ENCODE measurements around the gene GUCY2D.

Gene GUCY2D

DNA sequence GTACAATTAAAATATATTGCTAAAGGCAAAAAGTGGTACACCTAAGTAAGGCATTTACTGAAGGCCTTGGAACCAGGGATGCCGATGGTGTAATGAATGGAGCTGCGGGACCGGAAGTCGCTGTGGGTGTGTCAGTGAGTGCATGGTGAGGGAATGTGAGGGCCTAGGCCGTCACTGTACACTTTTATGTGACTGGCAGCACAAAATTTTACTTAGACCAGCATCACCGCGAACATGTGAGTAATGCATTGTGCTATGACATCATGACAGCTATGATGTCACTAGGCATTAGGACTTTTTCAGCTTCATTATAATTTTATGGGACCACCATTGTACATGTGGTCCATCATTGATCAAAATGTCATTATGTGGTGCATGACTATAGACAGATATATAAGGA is 51.2 kb downstream of the GUCY2D start:
- DNase-seq (ENCODE audit: low read depth) = no peak

GRCh38 chr17:8055851-8056231 is 53.4 kb downstream of the GUCY2D start:
- no peak overlapping the region for H3K4me3 ChIP-seq (replicated peaks; ENCODE audit: low read depth, low read length)

More for the DNA sequence above, 51.2 kb downstream of the GUCY2D start:
- H3K4me3 ChIP-seq (replicated peaks; ENCODE audit: low read depth, low read length) = no peak overlapping the region
- TF ChIP-seq, protein P1, sequence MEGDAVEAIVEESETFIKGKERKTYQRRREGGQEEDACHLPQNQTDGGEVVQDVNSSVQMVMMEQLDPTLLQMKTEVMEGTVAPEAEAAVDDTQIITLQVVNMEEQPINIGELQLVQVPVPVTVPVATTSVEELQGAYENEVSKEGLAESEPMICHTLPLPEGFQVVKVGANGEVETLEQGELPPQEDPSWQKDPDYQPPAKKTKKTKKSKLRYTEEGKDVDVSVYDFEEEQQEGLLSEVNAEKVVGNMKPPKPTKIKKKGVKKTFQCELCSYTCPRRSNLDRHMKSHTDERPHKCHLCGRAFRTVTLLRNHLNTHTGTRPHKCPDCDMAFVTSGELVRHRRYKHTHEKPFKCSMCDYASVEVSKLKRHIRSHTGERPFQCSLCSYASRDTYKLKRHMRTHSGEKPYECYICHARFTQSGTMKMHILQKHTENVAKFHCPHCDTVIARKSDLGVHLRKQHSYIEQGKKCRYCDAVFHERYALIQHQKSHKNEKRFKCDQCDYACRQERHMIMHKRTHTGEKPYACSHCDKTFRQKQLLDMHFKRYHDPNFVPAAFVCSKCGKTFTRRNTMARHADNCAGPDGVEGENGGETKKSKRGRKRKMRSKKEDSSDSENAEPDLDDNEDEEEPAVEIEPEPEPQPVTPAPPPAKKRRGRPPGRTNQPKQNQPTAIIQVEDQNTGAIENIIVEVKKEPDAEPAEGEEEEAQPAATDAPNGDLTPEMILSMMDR (IDR thresholded peaks at IDR 0.05; ENCODE audit: low read length, missing control alignments) = no peak

GRCh38 chr17:8056232-8056975 is 54.0 kb downstream of the GUCY2D start:
- no peak overlapping the region for H3K4me3 ChIP-seq (replicated peaks; ENCODE audit: low read depth, low read length)
- TF ChIP-seq, protein P1 (IDR thresholded peaks at IDR 0.05; ENCODE audit: low read length, missing control alignments) = no peak
- peak; percentile 91 for DNase-seq (ENCODE audit: low read depth)

More at GRCh38 chr17:8055851-8056231, 53.4 kb downstream of the GUCY2D start:
- TF ChIP-seq, protein P1 (IDR thresholded peaks at IDR 0.05; ENCODE audit: low read length, missing control alignments) = no peak
- no peak for DNase-seq (ENCODE audit: low read depth)

- no peak overlapping the region for H3K4me3 ChIP-seq (replicated peaks; ENCODE audit: low read depth, low read length)
- TF ChIP-seq, protein P1 (IDR thresholded peaks at IDR 0.05; ENCODE audit: low read length, missing control alignments) = no peak
- DNase-seq (ENCODE audit: low read depth) = no peak
Measured at GRCh38 chr17:8056976-8057625, 54.7 kb downstream of the GUCY2D start.

- TF ChIP-seq, protein P1 (IDR thresholded peaks at IDR 0.05; ENCODE audit: low read length, missing control alignments) = peak; percentile 70
- DNase-seq (ENCODE audit: low read depth) = peak; percentile 89
- no peak overlapping the region for H3K4me3 ChIP-seq (replicated peaks; ENCODE audit: low read depth, low read length)
Measured at GRCh38 chr17:8057691-8058114, 55.3 kb downstream of the GUCY2D start.

GRCh38 chr17:8059131-8059530 is 56.7 kb downstream of the GUCY2D start:
- TF ChIP-seq, protein P1 (IDR thresholded peaks at IDR 0.05; ENCODE audit: low read length, missing control alignments) = no peak
- no peak overlapping the region for H3K4me3 ChIP-seq (replicated peaks; ENCODE audit: low read depth, low read length)
- no peak for DNase-seq (ENCODE audit: low read depth)

All from fibroblast of pulmonary artery (primary cell).